HG03045 (cell line): ENCODE results near the gene SLCO1A2.

Source experiments
- ATAC-seq: cut with Tn5 transposase; IDR thresholded peaks from one replicate; pipeline ENCODE4 v1.9.1; 2021; ENCODE audit warnings: mild to moderate bottlenecking, moderate library complexity; ENCODE audit not compliant: unreplicated experiment

Gene SLCO1A2

GRCh38 chr12:21330682-21331253, 3.9 kb downstream of the SLCO1A2 start:
- ATAC-seq: no peak

GRCh38 chr12:21328578-21328977, 6.1 kb downstream of the SLCO1A2 start:
- no peak for ATAC-seq

- ATAC-seq: no peak
These were observed 10.2 kb downstream of the SLCO1A2 start for GRCh38 chr12:21324551-21324950.

- ATAC-seq: no peak
These were observed 11.0 kb downstream of the SLCO1A2 start for GRCh38 chr12:21323736-21324135.

GRCh38 chr12:21308785-21309184, 25.9 kb downstream of the SLCO1A2 start:
- no peak for ATAC-seq

- ATAC-seq: no peak
These were observed 29.1 kb downstream of the SLCO1A2 start for GRCh38 chr12:21305661-21306060.

- ATAC-seq: no peak
These were observed 34.1 kb downstream of the SLCO1A2 start for GRCh38 chr12:21300632-21301031.

- ATAC-seq: no peak
These were observed 37.8 kb downstream of the SLCO1A2 start for GRCh38 chr12:21296751-21297406.

- no peak for ATAC-seq
These were observed 38.4 kb downstream of the SLCO1A2 start for GRCh38 chr12:21296348-21296747.

- ATAC-seq: no peak
These were observed 40.5 kb downstream of the SLCO1A2 start for GRCh38 chr12:21294176-21294575.

GRCh38 chr12:21292111-21292510, 42.6 kb downstream of the SLCO1A2 start:
- no peak for ATAC-seq

- no peak for ATAC-seq
These were observed 45.0 kb downstream of the SLCO1A2 start for GRCh38 chr12:21289698-21290097.

- ATAC-seq: no peak
These were observed 57.9 kb downstream of the SLCO1A2 start for GRCh38 chr12:21276826-21277225.

GRCh38 chr12:21265932-21266331, 68.8 kb downstream of the SLCO1A2 start:
- no peak for ATAC-seq

- ATAC-seq: no peak
These were observed 70.5 kb downstream of the SLCO1A2 start for GRCh38 chr12:21264232-21264631.

GRCh38 chr12:21257172-21257571, 77.5 kb downstream of the SLCO1A2 start:
- no peak for ATAC-seq

- no peak for ATAC-seq
These were observed 82.6 kb downstream of the SLCO1A2 start for GRCh38 chr12:21252070-21252469.

- ATAC-seq: no peak
These were observed 86.0 kb downstream of the SLCO1A2 start for GRCh38 chr12:21248679-21249078.

GRCh38 chr12:21239866-21240265, 94.9 kb downstream of the SLCO1A2 start:
- no peak for ATAC-seq

- no peak for ATAC-seq
These were observed 100.3 kb downstream of the SLCO1A2 start for GRCh38 chr12:21234395-21234794.

GRCh38 chr12:21223930-21224329, 110.8 kb downstream of the SLCO1A2 start:
- no peak for ATAC-seq

- no peak for ATAC-seq
These were observed 112.9 kb downstream of the SLCO1A2 start for GRCh38 chr12:21221778-21222177.

GRCh38 chr12:21221072-21221471, 113.6 kb downstream of the SLCO1A2 start:
- ATAC-seq: no peak
